ENCODE data around the gene TCERG1L.
"Not testable (repeated sequence)": the region's sequence is repeated elsewhere in the genome, so short reads cannot be mapped to it uniquely, and the experiment has no call there.

TCERG1L gene

GRCh38 chr10:131084791-131085090, 226.8 kb downstream of the TCERG1L start:
- no peak for DNase-seq (ENCODE audit: low read depth in 2 of 2)

- no peak for DNase-seq (ENCODE audit: low read depth in 2 of 2)
Observed at GRCh38 chr10:131083915-131084790, 227.4 kb downstream of the TCERG1L start.

GRCh38 chr10:131082991-131083481, 228.5 kb downstream of the TCERG1L start:
- DNase-seq (ENCODE audit: low read depth in 2 of 2), result no peak

- DNase-seq (ENCODE audit: low read depth in 2 of 2), result no peak
Observed at GRCh38 chr10:131082201-131082850, 229.2 kb downstream of the TCERG1L start.

- no peak for DNase-seq (ENCODE audit: low read depth in 2 of 2)
Observed at GRCh38 chr10:131081786-131082185, 229.7 kb downstream of the TCERG1L start.

GRCh38 chr10:131081376-131081775, 230.1 kb downstream of the TCERG1L start:
- no peak for DNase-seq (ENCODE audit: low read depth in 2 of 2)

- DNase-seq (ENCODE audit: low read depth in 2 of 2), result no peak
Observed at GRCh38 chr10:131080571-131080970, 230.9 kb downstream of the TCERG1L start.

GRCh38 chr10:131079314-131079713, 232.2 kb downstream of the TCERG1L start:
- no peak for DNase-seq (ENCODE audit: low read depth in 2 of 2)

- not testable (repeated sequence) for DNase-seq (ENCODE audit: low read depth in 2 of 2)
Observed at GRCh38 chr10:131078882-131079280, 232.6 kb downstream of the TCERG1L start.

- no peak for DNase-seq (ENCODE audit: low read depth in 2 of 2)
Observed at GRCh38 chr10:131078131-131078881, 233.2 kb downstream of the TCERG1L start.

GRCh38 chr10:131077724-131078123, 233.8 kb downstream of the TCERG1L start:
- DNase-seq (ENCODE audit: low read depth in 2 of 2), result no peak

GRCh38 chr10:131077031-131077430, 234.5 kb downstream of the TCERG1L start:
- DNase-seq (ENCODE audit: low read depth in 2 of 2), result no peak

GRCh38 chr10:131076356-131076755, 235.2 kb downstream of the TCERG1L start:
- no peak for DNase-seq (ENCODE audit: low read depth in 2 of 2)

- no peak for DNase-seq (ENCODE audit: low read depth in 2 of 2)
Observed at GRCh38 chr10:131075218-131075770, 236.2 kb downstream of the TCERG1L start.

GRCh38 chr10:131074682-131075081, 236.8 kb downstream of the TCERG1L start:
- DNase-seq (ENCODE audit: low read depth in 2 of 2), result no peak

- no peak for DNase-seq (ENCODE audit: low read depth in 2 of 2)
Observed at GRCh38 chr10:131073469-131074035, 238.0 kb downstream of the TCERG1L start.

GRCh38 chr10:131072651-131073468, 238.7 kb downstream of the TCERG1L start:
- no peak for DNase-seq (ENCODE audit: low read depth in 2 of 2)

- DNase-seq (ENCODE audit: low read depth in 2 of 2), result no peak
Observed at GRCh38 chr10:131071721-131072120, 239.8 kb downstream of the TCERG1L start.

GRCh38 chr10:131070856-131071255, 240.7 kb downstream of the TCERG1L start:
- DNase-seq (ENCODE audit: low read depth in 2 of 2), result no peak

GRCh38 chr10:131068760-131069159, 242.8 kb downstream of the TCERG1L start:
- no peak for DNase-seq (ENCODE audit: low read depth in 2 of 2)

GRCh38 chr10:131068311-131068710, 243.2 kb downstream of the TCERG1L start:
- no peak for DNase-seq (ENCODE audit: low read depth in 2 of 2)

All from stimulated activated CD8-positive, alpha-beta memory T cell treated with anti-CD3 and anti-CD28 coated beads, Interleukin-2, amount 100 ng/mL, for 48 hours (primary cell).